ENCODE results near the gene GLOD5. TPM values are rescaled to one million over a fixed set of nuclear protein-coding genes. Genes with fewer than 3 reads are reported as not detected.

GLOD5 gene
- total RNA-seq, 1 experiment from 2014 or later = not detected

DNA sequence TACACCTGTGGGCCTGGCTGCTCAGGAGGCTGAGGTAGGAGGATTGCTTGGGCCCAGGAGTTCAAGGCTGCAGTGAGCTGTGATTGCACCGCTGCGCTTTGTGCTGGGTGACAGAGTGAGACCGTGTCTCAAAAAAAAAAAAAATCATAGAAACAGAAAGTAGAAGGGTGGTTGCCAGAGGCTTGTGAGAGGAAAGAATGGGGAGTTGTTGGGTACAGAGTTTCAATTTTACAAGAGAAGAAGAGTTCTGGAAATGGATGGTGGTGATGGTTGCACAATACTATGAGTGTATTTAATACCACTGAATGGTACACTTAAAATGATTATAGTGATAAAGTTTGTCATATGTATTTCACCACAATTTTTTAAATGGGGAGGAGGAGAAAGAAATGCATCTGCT is 10.2 kb upstream of the GLOD5 start:
- H2BK12ac ChIP-seq (ENCODE audit: insufficient read length, low read depth, low read length) = no peak overlapping the region
- H3K36me3 Mint-ChIP-seq (ENCODE audit: insufficient read depth in 1 of 3, low read depth in 3 of 3) = peaks cover 0 to 5% (median 4%) of the 10 kb centered on the region in 3 experiments; a peak in 4 of 7 replicates
- H3K79me1 ChIP-seq (ENCODE audit: insufficient read depth, low read depth, low read length, poor library complexity, severe bottlenecking) = no peaks in the 10 kb centered on the region
- TF ChIP-seq, protein P1, sequence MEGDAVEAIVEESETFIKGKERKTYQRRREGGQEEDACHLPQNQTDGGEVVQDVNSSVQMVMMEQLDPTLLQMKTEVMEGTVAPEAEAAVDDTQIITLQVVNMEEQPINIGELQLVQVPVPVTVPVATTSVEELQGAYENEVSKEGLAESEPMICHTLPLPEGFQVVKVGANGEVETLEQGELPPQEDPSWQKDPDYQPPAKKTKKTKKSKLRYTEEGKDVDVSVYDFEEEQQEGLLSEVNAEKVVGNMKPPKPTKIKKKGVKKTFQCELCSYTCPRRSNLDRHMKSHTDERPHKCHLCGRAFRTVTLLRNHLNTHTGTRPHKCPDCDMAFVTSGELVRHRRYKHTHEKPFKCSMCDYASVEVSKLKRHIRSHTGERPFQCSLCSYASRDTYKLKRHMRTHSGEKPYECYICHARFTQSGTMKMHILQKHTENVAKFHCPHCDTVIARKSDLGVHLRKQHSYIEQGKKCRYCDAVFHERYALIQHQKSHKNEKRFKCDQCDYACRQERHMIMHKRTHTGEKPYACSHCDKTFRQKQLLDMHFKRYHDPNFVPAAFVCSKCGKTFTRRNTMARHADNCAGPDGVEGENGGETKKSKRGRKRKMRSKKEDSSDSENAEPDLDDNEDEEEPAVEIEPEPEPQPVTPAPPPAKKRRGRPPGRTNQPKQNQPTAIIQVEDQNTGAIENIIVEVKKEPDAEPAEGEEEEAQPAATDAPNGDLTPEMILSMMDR (conservative IDR thresholded peaks at IDR 0.05) = no peak
- H2BK15ac ChIP-seq (ENCODE audit: low read depth, low read length) = no peak overlapping the region
- H3K27ac Mint-ChIP-seq = no peak overlapping the region
- H3K23ac ChIP-seq (ENCODE audit: insufficient read length, low read depth, low read length) = no peak overlapping the region
- no peak overlapping the region for H4K91ac ChIP-seq (ENCODE audit: insufficient read length, low read depth, low read length)
- no peak overlapping the region for H3K18ac ChIP-seq (ENCODE audit: insufficient read length, low read depth, low read length)
- no peak overlapping the region for H2BK20ac ChIP-seq (ENCODE audit: low read depth, low read length, poor library complexity, severe bottlenecking)
- no peak overlapping the region for H3K56ac ChIP-seq (ENCODE audit: insufficient read length, low read depth, low read length)
- peaks cover 67% of the 10 kb centered on the region in 2 experiments for H3K9me3 Mint-ChIP-seq
- no peak overlapping the region for H3K14ac ChIP-seq (ENCODE audit: insufficient read depth, low read length)
- no peak overlapping the region for H2AK5ac ChIP-seq (ENCODE audit: insufficient read length, low read length)
- no peak overlapping the region for H3K4me3 Mint-ChIP-seq
- no peaks in the 10 kb centered on the region; the same call in none of the 2 replicates for H3K27me3 Mint-ChIP-seq (ENCODE audit: low read depth)
- H3K9me3 ChIP-seq (ENCODE audit: control insufficient read depth, low read depth, low read length) = peaks cover 24% of the 10 kb centered on the region
- H3K27ac ChIP-seq (ENCODE audit: insufficient read length, low read depth, low read length) = no peak overlapping the region
- no peaks in the 10 kb centered on the region for H3K79me2 ChIP-seq (ENCODE audit: insufficient read depth, low read length)
- H3K4me1 ChIP-seq (ENCODE audit: insufficient read depth, low read length) = no peaks in the 10 kb centered on the region
- H2BK120ac ChIP-seq (ENCODE audit: low read depth, low read length, poor library complexity, severe bottlenecking) = no peak overlapping the region
- H4K5ac ChIP-seq (ENCODE audit: insufficient read length, low read depth, low read length) = no peak overlapping the region
- DNase-seq = no peak
- H3K4ac ChIP-seq (ENCODE audit: low read depth, low read length) = no peak overlapping the region
- no peaks in the 10 kb centered on the region for H3K27me3 ChIP-seq (ENCODE audit: insufficient read depth, low read length)
- no peak overlapping the region for H3K4me2 ChIP-seq (ENCODE audit: insufficient read depth, insufficient read length, low read length)
- no peaks in the 10 kb centered on the region for H3K4me1 Mint-ChIP-seq
- H4K20me1 ChIP-seq (ENCODE audit: control insufficient read depth, insufficient read depth, insufficient read length) = no peaks in the 10 kb centered on the region
- no peak overlapping the region for H2AFZ ChIP-seq (ENCODE audit: low read length)
- H3K9ac ChIP-seq (ENCODE audit: extremely low read depth, insufficient read length, low read length) = no peak overlapping the region
- H3T11ph ChIP-seq (ENCODE audit: low read length) = no peak overlapping the region
- H2BK5ac ChIP-seq (ENCODE audit: insufficient read length, low read length) = no peak overlapping the region
- no CpG with 5 or more reads among the region's 3 CpGs for WGBS (ENCODE audit: extremely low coverage, insufficient read length, low lambda C conversion rate)
- H3K23me2 ChIP-seq (ENCODE audit: insufficient read length, low read depth, low read length, poor library complexity, severe bottlenecking) = no peaks in the 10 kb centered on the region
- no peak overlapping the region for H4K8ac ChIP-seq (replicated peaks; ENCODE audit: insufficient read length, low read depth, low read length)

All from H9 (cell line).